B cell (primary cell): Measurements from ENCODE around the gene EID2B. TPM values are rescaled to one million over a fixed set of nuclear protein-coding genes. Genes with fewer than 3 reads are reported as not detected.

ENCODE experiments used
- ATAC-seq: fragments of 200-7000 bp; cut with Tn5 transposase; one replicate; pipeline ENCODE4 v1.10.0; 2021; ENCODE audit warnings: low read depth, mild to moderate bottlenecking, moderate number of reproducible peaks, moderate library complexity
- CTCF ChIA-PET: fragments of 350-600 bp; sonication (Branson Sonifier 250); formaldehyde crosslinking; loops from one replicate; lab custom pipeline; 2021; ENCODE audit warnings: antibody characterized with exemption, inconsistent platforms; lab: Charles Lee
- POLR2A ChIA-PET: fragments of 350-600 bp; sonication (Branson Sonifier 250); formaldehyde crosslinking; loops from one replicate; lab custom pipeline; 2021; ENCODE audit warnings: antibody characterized with exemption; lab: Charles Lee
- DNase-seq: peaks from one replicate; pipeline ENCODE4 v3.0.0; 2013
- H2AFZ ChIP-seq: 2 replicates; pipeline ENCODE4 v1.6.1; 2012; ENCODE audit warnings: mild to moderate bottlenecking, low read depth, low read length; ENCODE audit not compliant: insufficient read depth, poor library complexity, severe bottlenecking
- H3K27ac ChIP-seq, 2 donors: 1 replicate in 1 of 2; 2 replicates in 1 of 2; pipeline ENCODE4 v1.5.1; 2012 to 2013; ENCODE audit warnings: low read length in 2 of 2, mild to moderate bottlenecking in 2 of 2, moderate library complexity in 1 of 2
- H3K27me3 ChIP-seq, 4 experiments: fragments of 200-600 bp in 1 of 4; sonication (generic) in 1 of 4; replicated peaks in 1 of 4; 1 replicate in 2 of 4; 2 replicates in 2 of 4; pipeline versions ENCODE4 v1.6.1 to v1.7.0; 2013 to 2016; ENCODE audit warnings: low read length in 3 of 4, mild to moderate bottlenecking in 2 of 4, mixed read lengths in 1 of 4, moderate library complexity in 1 of 4; ENCODE audit not compliant: insufficient read depth in 4 of 4, control insufficient read depth in 3 of 4; ENCODE audit errors: control extremely low read depth in 1 of 4
- H3K36me3 ChIP-seq, 2 experiments: replicated peaks in 1 of 2; 1 replicate in 1 of 2; 2 replicates in 1 of 2; pipeline versions ENCODE4 v1.6.1 to v1.7.1; 2013; ENCODE audit warnings: low read length in 1 of 2; ENCODE audit not compliant: insufficient read depth in 2 of 2, control insufficient read depth in 1 of 2; ENCODE audit errors: control extremely low read depth in 1 of 2, extremely low read depth in 1 of 2
- H3K4me1 ChIP-seq, 2 donors: fragments of 200-600 bp in 1 of 2; sonication (generic) in 1 of 2; 1 replicate in 1 of 2; 2 replicates in 1 of 2; pipeline versions ENCODE4 v1.5.1 to v1.6.1; 2013 to 2017; ENCODE audit warnings: low read length in 2 of 2; ENCODE audit not compliant: control insufficient read depth in 2 of 2, insufficient read depth in 2 of 2
- H3K4me2 ChIP-seq: replicated peaks from 2 replicates; pipeline ENCODE3; 2012; ENCODE audit warnings: mild to moderate bottlenecking, low read depth, low read length; ENCODE audit not compliant: poor library complexity, severe bottlenecking
- H3K4me3 ChIP-seq, 5 experiments: fragments of 200-600 bp in 1 of 5; sonication (generic) in 1 of 5; 1 replicate in 3 of 5; 2 replicates in 2 of 5; pipeline versions ENCODE4 v1.5.1 to v1.7.0; 2011 to 2016; ENCODE audit warnings: low read length in 4 of 5, mild to moderate bottlenecking in 4 of 5, low read depth in 2 of 5, control low read depth in 1 of 5, moderate library complexity in 1 of 5; ENCODE audit not compliant: insufficient read depth in 1 of 5; ENCODE audit errors: control extremely low read depth in 1 of 5, extremely low read depth in 1 of 5
- H3K79me2 ChIP-seq: fragments of 200-600 bp; sonication (generic); one replicate; pipeline ENCODE4 v1.6.0; 2016; ENCODE audit warnings: low read length; ENCODE audit not compliant: control insufficient read depth, insufficient read depth
- H3K9ac ChIP-seq: fragments of 200-600 bp; sonication (generic); 2 replicates; pipeline ENCODE4 v1.6.1; 2017; ENCODE audit warnings: mild to moderate bottlenecking, low read length, moderate library complexity
- H3K9me3 ChIP-seq, 3 donors: one replicate each; pipeline versions ENCODE4 v1.6.1 to v1.7.1; 2013; ENCODE audit warnings: low read length in 2 of 3; ENCODE audit not compliant: control insufficient read depth in 2 of 3, insufficient read depth in 1 of 3; ENCODE audit errors: control extremely low read depth in 1 of 3
- H4K20me1 ChIP-seq: 2 replicates; pipeline ENCODE4 v1.6.0; 2012; ENCODE audit warnings: mild to moderate bottlenecking, low read length; ENCODE audit not compliant: insufficient read depth, control insufficient read depth, poor library complexity, severe bottlenecking
- H3K27ac Mint-ChIP-seq: one replicate; pipeline ENCODE4 v1.8.0; 2021; ENCODE audit warnings: mixed read lengths
- H3K27me3 Mint-ChIP-seq: one replicate; pipeline ENCODE4 v1.8.0; 2021; ENCODE audit warnings: mixed read lengths
- H3K4me1 Mint-ChIP-seq: one replicate; pipeline ENCODE4 v1.8.0; 2021; ENCODE audit warnings: mixed read lengths
- H3K4me3 Mint-ChIP-seq: one replicate; pipeline ENCODE4 v1.8.0; 2021; ENCODE audit warnings: mixed read lengths
- H3K9me3 Mint-ChIP-seq: one replicate; pipeline ENCODE4 v1.8.0; 2022; ENCODE audit warnings: mixed read lengths; ENCODE audit not compliant: insufficient read depth
- CTCF ChIP-seq: fragments of 200-600 bp; IDR thresholded peaks from one replicate; pipeline ENCODE4 v1.8.0; 2022; ENCODE audit warnings: antibody characterized with exemption, mild to moderate bottlenecking
- EZH2 ChIP-seq: IDR thresholded peaks from 2 replicates; pipeline ENCODE4 v1.6.1; 2012; ENCODE audit warnings: borderline replicate concordance, low read depth, mild to moderate bottlenecking, moderate library complexity, low read length; ENCODE audit not compliant: insufficient read depth, poor library complexity, severe bottlenecking
- WGBS: methylation state at CpG from one replicate; pipeline ENCODE4 v1.1.5; 2013; ENCODE audit warnings: missing lambda C conversion rate; ENCODE audit not compliant: insufficient coverage; 5-methylcytosine and 5-hydroxymethylcytosine counted together
- intact Hi-C: fragments of 100-400 bp; cut with micrococcal nuclease; formaldehyde crosslinking; loops from one replicate; pipeline ENCODE4 v1.10.0; 2022
- polyA minus RNA-seq: library from RNA; depleted of rRNA, polyadenylated mRNA; stranded (reverse); fragments of >200 nt; gene quantifications from 2 replicates; pipeline ENCODE4 v1.2.3, GENCODE V29; 2012
- polyA plus RNA-seq: library from polyadenylated mRNA; depleted of rRNA; stranded (reverse); fragments of >200 nt; gene quantifications from 2 replicates; pipeline ENCODE4 v1.2.3, GENCODE V29; 2012
- total RNA-seq, 2 donors: library from RNA; stranded (reverse); fragments of 120-200 nt in 1 of 2; gene quantifications; 1 replicate in 1 of 2; 2 replicates in 1 of 2; pipeline versions ENCODE4 v1.2.3 to v1.2.4, GENCODE V29; 2013 to 2022

EID2B gene
- total RNA-seq, result 6.0 and 7.6 TPM in 2 replicates
- 7.9 TPM for total RNA-seq (2013)
- 2.1 and 3.0 TPM in 2 replicates for polyA plus RNA-seq
- polyA minus RNA-seq, result 4.4 and 5.5 TPM in 2 replicates

GRCh38 chr19:39532233-39533002 lies at the start of gene EID2B:
EID2B (minus strand) TSS chr19:39532852; CDS start chr19:39532802, 50 bp downstream.
- peak within 1 kb of the TSS; percentile 94 for H3K9ac ChIP-seq
- Mint-ChIP-seq H3K9me3 (no peaks in the 10 kb centered on the region), H3K27ac (peak within 1 kb of the TSS; percentile 92), H3K4me3 (peak within 1 kb of the TSS; percentile 96), H3K4me1 (peaks cover 25% of the 10 kb centered on the region), H3K27me3 (no peaks in the 10 kb centered on the region)
- WGBS, result under 1% methylated on average over 65 of the region's 65 CpGs
- CTCF ChIA-PET, result interaction anchor here (0.6 to 3.5 kb wide), 20 partner anchors 10 to 483 kb away, joined by 3 to 40 read pairs (median 5); partner anchors contain the start of genes DLL3, PLEKHG2 and RPS16
- POLR2A ChIA-PET, result interaction anchor here (0.6 kb wide), 1 partner anchor 771 kb away, joined by 4 read pairs; no protein-coding TSS in a partner anchor
- intact Hi-C loops, result loop anchor here (1.0 to 5.0 kb wide), 11 partner anchors 8 to 422 kb away; partner anchors contain the start of genes DLL3, EID2, MED29 and PAF1
- no peaks in the 10 kb centered on the region for H3K27me3 ChIP-seq
- peak within 1 kb of the TSS; percentile 37 to 83 for H3K27ac ChIP-seq
- no peaks in the 10 kb centered on the region for H3K36me3 ChIP-seq
- H3K4me1 ChIP-seq, result peaks cover 13 to 14% of the 10 kb centered on the region in 2 donors
- peak within 1 kb of the TSS; percentile 75 to 98 (median 78) for H3K4me3 ChIP-seq
- peaks cover 61% of the 10 kb centered on the region for H3K79me2 ChIP-seq
- H4K20me1 ChIP-seq, result no peaks in the 10 kb centered on the region
- no peaks in the 10 kb centered on the region for H3K9me3 ChIP-seq
- H2AFZ ChIP-seq, result peak within 1 kb of the TSS; percentile 97
- TF ChIP-seq CTCF (peak; percentile 98), EZH2 (no peak)
- DNase-seq (peak; percentile 97), ATAC-seq (peak; percentile 99)
- H3K4me2 ChIP-seq, result peak within 1 kb of the TSS; percentile 95

- H3K9me3 Mint-ChIP-seq, result peaks cover 3% of the 10 kb centered on the region
- intact Hi-C loops, result no loop called here
- no peak overlapping the region for H3K4me3 Mint-ChIP-seq
- H2AFZ ChIP-seq, result no peak overlapping the region
- H3K79me2 ChIP-seq, result no peaks in the 10 kb centered on the region
- no peak overlapping the region for H3K4me3 ChIP-seq
- H3K4me1 ChIP-seq, result peaks cover 0 to 6% of the 10 kb centered on the region in 2 donors
- no peak overlapping the region for H3K27ac ChIP-seq
- peaks cover 0 to 10% (median 4%) of the 10 kb centered on the region in 4 experiments for H3K27me3 ChIP-seq
- H3K27me3 Mint-ChIP-seq, result peaks cover 44% of the 10 kb centered on the region
- peaks cover 0 to 3% (median 0%) of the 10 kb centered on the region in 3 donors for H3K9me3 ChIP-seq
- no peak overlapping the region for H3K9ac ChIP-seq
- no peaks in the 10 kb centered on the region for H4K20me1 ChIP-seq
- no peaks in the 10 kb centered on the region for H3K4me1 Mint-ChIP-seq
- H3K4me2 ChIP-seq, result no peak overlapping the region
- ChIA-PET CTCF (no interaction called here), POLR2A (no interaction called here)
- no peak for TF ChIP-seq EZH2
- no peak for TF ChIP-seq CTCF
- ATAC-seq, result no peak
- H3K27ac Mint-ChIP-seq, result no peak overlapping the region
- 50% methylated on average over 3 of the region's 4 CpGs for WGBS
- H3K36me3 ChIP-seq, result no peaks in the 10 kb centered on the region
- DNase-seq, result no peak
Observed at GRCh38 chr19:39582442-39582841, 49.8 kb upstream of the EID2B start.
